Smooth muscle cell of the brain vasculature (primary cell): Measurements from ENCODE around the gene BRSK2.
A peak's percentile ranks its signal among the peaks of the same experiment; 100 is the strongest.

ENCODE experiments used
- DNase-seq: peaks from one replicate; pipeline ENCODE4 v3.0.0-alpha.2; 2012; ENCODE audit warnings: low read depth, low spot score

BRSK2 gene

GRCh38 chr11:1375955-1376258 is 13.8 kb upstream of the BRSK2 start:
- no peak for DNase-seq

DNA sequence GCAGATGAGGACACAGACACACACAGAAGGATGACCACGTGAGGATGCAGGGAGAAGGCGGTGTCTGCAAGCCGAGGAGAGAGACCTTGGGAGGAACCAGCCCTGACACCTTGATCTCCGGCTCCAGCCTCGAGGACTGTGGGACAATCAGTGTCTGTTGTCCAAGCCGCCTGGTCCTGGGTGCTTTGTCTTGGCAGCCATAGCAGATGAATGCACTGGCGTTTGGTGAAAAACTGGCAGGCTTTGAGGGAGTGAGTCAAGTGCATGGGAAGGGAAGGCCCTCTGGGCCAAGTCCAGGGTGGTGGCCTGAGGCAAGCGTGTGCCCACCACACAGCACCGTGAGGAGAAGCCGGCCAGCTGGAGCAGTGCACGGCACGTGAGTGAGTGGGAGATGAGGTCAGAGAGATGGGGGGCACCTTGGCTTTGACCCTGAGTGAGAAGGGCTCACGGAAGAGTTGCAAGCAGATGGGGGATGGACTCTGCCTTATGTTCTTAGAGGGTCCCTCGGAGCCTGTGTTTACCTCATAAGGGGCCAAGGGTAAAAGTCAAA is 12.4 kb upstream of the BRSK2 start:
- no peak for DNase-seq

DNA sequence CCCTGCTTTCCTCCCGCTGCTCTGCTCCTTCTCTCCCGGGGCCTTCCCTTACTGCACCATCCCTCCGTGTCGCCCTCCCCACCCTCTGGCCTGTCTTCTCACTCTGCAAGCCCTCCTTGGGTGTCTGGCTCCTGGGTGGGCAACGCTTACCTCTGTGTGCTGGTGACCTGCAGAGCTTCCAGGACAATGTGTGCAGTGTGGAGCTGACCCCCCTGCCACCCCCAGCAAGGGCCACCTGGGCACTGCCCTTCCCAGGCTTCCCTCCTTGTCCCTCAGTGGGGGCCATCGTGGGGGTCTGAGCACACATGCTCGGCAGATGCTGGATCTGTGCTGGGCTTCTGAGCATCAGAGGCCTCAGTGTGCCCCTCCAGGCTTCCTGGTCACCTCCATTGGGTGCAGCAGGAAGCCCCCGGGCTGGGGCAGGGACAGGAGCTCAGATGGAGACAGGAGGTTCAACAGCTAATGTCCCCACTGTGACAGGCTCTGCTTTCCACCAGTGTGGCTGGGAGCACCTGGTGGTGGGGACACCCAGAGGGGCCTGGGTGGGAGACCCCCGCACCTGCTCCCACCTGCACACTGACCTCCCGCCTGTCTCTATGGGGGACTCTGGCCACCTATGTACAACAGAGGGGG is 7.8 kb upstream of the BRSK2 start:
- DNase-seq, result no peak

- DNase-seq, result no peak
Measured at GRCh38 chr11:1382429-1382828, 7.3 kb upstream of the BRSK2 start.

- no peak for DNase-seq
Measured at GRCh38 chr11:1382831-1383607, 6.7 kb upstream of the BRSK2 start.

GRCh38 chr11:1384199-1384970 is 5.3 kb upstream of the BRSK2 start:
- no peak for DNase-seq

DNA sequence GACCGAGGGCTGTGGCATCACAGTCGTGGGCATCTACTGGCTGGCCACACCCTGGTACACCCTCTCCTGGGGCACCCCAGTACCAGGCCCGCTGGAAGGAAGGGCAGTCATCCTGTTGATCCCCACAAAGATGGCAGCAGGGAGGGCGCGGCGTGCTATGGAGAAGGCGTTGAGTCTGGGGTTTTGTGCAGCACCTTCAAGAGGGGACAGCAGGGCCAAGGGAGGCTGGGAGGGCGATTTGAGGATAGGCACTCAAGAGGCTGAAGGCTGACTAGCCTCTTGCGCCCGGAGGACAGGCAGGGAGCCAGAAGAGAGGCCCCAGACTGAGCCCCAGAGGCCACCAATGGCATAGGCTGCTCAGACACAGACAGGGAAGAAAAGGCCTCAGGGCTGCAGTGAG is 2.2 kb upstream of the BRSK2 start:
- no peak for DNase-seq

GRCh38 chr11:1387961-1388762 is 1.6 kb upstream of the BRSK2 start:
- DNase-seq, result no peak

DNA sequence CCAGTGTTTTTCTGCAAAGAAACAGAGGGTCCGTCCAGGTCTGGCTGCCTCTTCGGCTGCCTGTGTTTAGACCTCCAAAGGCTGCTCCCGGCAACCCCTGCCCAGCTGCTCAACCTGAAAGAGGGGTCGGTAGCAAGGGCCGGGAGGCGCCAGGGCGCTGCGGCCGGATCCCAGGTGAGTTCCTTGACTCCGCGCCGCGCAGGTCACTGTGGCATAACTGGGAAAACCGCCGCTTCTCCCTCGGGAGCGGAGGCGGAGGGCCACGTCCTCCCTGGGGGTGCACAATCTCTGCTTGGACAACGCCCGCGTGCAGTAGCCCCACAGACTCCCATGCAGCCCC is 1.0 kb upstream of the BRSK2 start:
- no peak for DNase-seq

DNA sequence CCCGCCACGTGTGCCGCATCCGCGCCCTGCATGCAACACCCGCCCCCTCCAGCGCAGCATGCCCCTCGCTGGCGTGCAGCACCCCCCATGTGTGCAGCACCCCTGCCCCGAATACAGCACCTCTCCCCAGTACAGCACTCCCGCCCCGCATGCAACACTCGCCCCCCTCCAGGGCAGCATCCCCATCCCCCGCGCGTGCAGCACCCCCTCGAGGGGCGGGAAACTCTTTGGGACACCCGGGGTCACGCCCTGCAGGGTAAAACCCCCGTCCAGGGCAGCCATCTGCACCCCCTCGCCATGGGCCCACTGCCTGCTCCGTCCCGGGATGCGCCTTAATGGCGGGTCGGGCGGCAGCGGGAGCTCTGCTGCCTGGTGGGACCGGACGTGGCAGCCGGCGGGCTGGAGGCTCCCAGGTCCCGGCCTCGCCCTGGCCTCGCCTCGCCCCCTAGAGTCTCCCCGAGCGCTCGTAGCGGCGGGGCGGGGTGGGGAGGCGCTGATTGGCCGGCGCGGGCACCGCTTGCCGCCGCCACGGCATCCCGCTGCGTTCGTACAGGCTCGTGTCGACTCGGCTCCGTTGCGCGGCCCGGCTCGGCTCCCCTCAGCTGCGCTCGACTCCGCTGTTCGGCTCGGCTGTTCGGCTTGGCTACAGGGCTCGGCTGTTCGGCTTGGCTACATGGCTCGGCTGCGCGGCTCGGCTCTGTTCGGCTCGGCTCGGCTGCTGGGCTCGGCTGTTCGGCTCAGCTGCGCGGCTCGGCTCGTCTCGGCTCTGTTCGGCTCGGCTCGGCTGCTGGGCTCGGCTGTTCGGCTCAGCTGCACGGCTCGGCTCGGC is 417 bp upstream of the BRSK2 start:
- peak; percentile 75 for DNase-seq

DNA sequence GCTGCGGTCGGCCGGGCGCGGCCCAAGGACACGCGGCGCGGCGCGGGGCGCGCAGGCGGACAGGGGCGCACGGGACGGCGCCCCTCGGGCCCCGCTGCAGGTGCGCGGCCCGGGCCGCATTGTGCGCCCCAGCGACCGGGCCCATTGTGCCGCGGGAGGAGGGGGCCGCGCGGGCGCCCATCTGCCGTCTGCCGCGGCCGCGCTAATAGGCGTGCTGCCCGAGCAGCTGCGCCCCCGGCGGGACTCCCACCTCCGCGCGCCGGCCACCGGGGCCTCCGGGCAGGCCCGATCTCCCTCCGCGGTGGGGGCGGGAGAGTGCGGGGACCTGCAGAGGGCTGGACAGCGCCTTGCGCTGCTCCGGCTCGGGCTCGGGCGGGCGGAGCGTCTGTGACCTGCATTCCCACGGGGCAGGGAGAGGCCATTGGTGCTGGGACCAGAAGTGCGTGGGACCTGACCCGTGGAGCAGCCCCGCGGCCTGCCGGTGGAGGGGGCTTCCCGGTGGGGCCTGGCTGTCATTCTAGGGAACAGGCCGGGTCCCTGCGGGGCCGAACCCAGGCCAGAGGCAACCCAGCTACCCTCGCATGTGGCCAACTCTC is 933 bp downstream of the BRSK2 start:
- DNase-seq, result no peak

GRCh38 chr11:1391165-1392075 is 1.7 kb downstream of the BRSK2 start:
- DNase-seq, result no peak

DNA sequence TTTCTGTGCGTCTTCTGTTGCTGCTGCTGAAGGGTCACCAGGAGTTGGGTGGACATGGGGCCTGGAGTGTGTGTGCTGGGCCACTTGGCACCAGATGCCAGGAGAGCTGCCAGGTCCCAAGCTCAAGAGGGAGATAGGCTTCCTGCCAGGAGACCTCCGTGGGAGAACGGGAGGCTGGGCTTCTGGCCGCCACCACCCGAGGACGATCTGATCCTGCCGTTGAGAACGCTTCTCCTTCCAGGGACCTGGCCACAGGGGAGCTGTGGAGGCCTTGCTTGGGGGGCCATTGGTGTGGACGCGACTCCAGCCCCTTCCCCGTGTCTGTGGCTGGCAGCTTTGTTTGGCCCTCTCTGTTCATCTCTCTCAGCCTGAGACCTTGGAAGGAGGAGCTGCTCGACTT is 2.4 kb downstream of the BRSK2 start:
- DNase-seq, result no peak

DNA sequence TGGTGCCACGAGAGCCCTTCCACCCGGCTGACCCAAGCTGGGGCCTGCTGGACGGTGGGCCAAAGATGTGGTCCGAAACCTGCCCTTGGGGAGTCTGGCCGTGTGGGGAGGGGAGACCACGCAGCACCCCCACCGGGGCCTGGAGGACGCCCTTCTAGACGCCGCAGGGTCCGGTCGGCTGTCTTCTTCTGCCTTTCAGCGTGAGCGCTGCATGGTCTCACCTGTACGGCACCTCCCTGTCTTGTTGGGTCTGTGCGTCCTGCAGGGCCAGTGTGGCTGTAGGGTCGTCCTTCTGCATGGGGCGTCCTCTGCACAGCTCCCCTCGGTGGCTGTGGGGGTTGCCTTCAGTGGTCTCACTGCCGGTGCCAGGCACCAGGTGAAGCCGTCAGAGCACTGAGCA is 2.8 kb downstream of the BRSK2 start:
- DNase-seq, result no peak

- DNase-seq, result no peak
Measured at GRCh38 chr11:1393038-1393710, 3.4 kb downstream of the BRSK2 start.

DNA sequence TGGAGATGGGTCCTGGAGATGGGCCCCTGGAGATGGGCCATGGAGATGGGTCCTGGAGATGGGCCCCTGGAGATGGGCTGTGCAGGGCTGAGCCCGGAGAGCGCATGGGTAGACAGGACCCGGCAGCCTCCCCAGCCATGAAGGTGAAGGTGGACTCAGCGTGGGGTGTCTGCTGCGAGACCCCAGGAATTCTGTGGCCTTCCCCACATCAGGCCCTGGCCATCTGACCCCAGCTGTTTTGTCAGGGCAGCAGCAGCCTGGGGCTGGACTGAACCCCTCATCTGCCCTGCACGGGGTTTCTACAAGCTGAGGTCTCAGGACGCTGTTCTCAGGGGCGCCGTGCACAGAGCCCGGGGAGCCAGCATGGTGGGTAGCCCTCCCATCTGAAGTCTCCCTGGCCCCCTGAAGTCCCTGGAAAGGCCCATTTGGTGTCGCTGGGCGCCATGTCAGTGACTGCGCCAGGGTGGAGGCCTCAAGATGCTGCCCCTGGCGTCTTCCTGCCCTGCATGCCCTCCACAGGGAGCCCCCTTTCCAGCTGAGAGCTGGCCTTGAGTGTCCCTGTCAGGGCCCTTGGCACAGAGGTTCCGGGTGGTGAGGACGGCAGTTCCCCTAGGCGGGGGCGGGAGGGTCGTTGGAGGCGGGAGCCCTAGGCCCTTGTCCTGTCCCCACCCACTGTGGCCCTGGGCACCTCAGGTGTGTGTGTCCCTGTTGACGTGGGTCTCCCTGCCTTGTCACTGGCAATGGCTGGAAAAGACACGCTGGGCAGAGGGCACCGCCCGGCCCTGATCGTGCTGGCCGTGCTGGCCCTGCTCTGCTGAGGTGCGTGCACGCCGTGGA is 5.4 kb downstream of the BRSK2 start:
- no peak for DNase-seq

DNA sequence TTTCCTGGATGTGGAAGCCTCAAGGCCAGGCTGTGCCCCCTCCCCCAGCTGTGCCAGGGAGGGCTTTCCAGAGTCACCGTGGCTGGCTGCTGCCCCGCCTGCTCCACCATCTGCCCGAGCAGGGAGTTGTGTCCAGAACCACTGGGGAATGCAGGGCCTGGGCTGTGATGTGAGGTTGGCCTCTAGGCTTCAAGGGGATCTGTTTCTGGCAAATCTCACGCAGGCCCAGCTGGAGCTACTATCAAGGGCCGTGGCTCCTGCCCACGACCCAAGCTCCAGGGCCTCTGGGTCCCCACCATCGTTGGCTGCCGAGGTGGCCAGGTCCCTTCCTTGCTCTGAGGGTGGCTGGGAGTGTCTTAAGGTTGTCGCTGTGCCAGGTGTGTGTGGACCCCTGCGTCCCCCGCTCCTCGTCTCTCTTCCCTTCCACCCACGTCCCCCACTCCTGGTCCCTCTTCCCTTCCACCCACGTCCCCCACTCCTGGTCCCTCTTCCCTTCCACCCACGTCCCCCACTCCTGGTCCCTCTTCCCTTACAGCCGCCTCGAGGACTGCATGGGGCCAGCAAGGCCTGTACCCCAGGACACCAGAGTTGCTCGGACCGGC is 6.1 kb downstream of the BRSK2 start:
- DNase-seq, result no peak

DNA sequence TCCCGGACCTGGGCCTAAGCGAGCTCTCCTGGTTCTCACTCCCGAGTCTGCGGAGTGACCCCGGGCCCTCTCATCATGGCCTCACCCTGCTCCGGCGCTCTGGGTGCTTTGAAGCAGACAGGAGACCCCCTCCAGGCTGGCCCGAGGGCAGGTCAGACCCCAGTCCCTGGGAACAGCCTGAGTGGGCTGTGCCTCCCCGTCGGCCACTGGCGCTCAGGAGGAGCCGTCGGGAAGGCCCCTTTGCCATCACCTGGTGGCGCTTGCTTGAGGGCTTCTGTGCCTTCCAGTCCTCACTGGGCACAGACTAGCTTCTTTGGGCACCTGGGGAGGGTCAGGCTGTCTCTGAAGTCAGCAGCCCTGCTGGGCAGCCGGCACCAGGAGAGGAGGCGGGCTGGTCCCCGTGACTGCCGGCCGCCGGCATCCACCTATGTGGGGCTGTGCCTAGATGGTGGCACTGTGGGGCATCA is 6.7 kb downstream of the BRSK2 start:
- DNase-seq, result no peak
